Measurements from ENCODE around the gene DIAPH3.

DIAPH3 gene

GRCh38 chr13:60167121-60167520 lies 3.4 kb upstream of the DIAPH3 start:
- TF ChIP-seq CTCF (IDR thresholded peaks at IDR 0.05) (no peak), ZFX (IDR thresholded peaks at IDR 0.05; ENCODE audit: borderline replicate concordance) (no peak)
- H3K27ac ChIP-seq: no peak overlapping the region

- TF ChIP-seq ZFX (IDR thresholded peaks at IDR 0.05; ENCODE audit: borderline replicate concordance) (no peak), CTCF (IDR thresholded peaks at IDR 0.05) (no peak)
- H3K27ac ChIP-seq: peak overlapping the region; percentile 79; the same call in 1 of the 2 replicates
Measured at GRCh38 chr13:60165391-60166099, 1.8 kb upstream of the DIAPH3 start.

- TF ChIP-seq CTCF (IDR thresholded peaks at IDR 0.05): no peak
- no peak for TF ChIP-seq ZFX (IDR thresholded peaks at IDR 0.05; ENCODE audit: borderline replicate concordance)
- peak overlapping the region; percentile 79 for H3K27ac ChIP-seq
Measured at GRCh38 chr13:60164234-60164889, 634 bp upstream of the DIAPH3 start.

- no peak overlapping the region for H3K27ac ChIP-seq
- TF ChIP-seq ZFX (IDR thresholded peaks at IDR 0.05; ENCODE audit: borderline replicate concordance) (no peak), CTCF (IDR thresholded peaks at IDR 0.05) (no peak)
Measured at GRCh38 chr13:60162096-60162495, 1.6 kb downstream of the DIAPH3 start.

- TF ChIP-seq CTCF (IDR thresholded peaks at IDR 0.05) (no peak), ZFX (IDR thresholded peaks at IDR 0.05; ENCODE audit: borderline replicate concordance) (no peak)
Measured at GRCh38 chr13:60158321-60158801, 5.4 kb downstream of the DIAPH3 start.

GRCh38 chr13:60155978-60156377 lies 7.8 kb downstream of the DIAPH3 start:
- H3K27ac ChIP-seq: no peak overlapping the region
- TF ChIP-seq ZFX (IDR thresholded peaks at IDR 0.05; ENCODE audit: borderline replicate concordance): no peak
- no peak for TF ChIP-seq CTCF (IDR thresholded peaks at IDR 0.05)

More at GRCh38 chr13:60158321-60158801, 5.4 kb downstream of the DIAPH3 start:
- H3K27ac ChIP-seq: no peak overlapping the region

GRCh38 chr13:60152904-60153303 lies 10.8 kb downstream of the DIAPH3 start:
- no peak for TF ChIP-seq CTCF (IDR thresholded peaks at IDR 0.05)
- TF ChIP-seq ZFX (IDR thresholded peaks at IDR 0.05; ENCODE audit: borderline replicate concordance): no peak

More at GRCh38 chr13:60152904-60153303, 10.8 kb downstream of the DIAPH3 start:
- H3K27ac ChIP-seq: no peak overlapping the region

Measured in 22Rv1 (cell line).